ENCODE measurements around the gene BACH2. TPM values are rescaled to one million over a fixed set of nuclear protein-coding genes. Genes with fewer than 3 reads are reported as not detected.

The BACH2 gene
- total and polyA plus RNA-seq, 2 experiments from 2014 or later, result under 0.01 TPM; not detected in 1

GRCh38 chr6:90271831-90272230 lies 24.8 kb downstream of the BACH2 start:
- Histone ChIP-seq H3F3A (ENCODE audit: insufficient read depth) (no peaks in the 10 kb centered on the region), H3K27ac (no peak overlapping the region), H4K20me1 (ENCODE audit: insufficient read depth) (no peaks in the 10 kb centered on the region), H3K9me3 (ENCODE audit: low read depth) (peaks cover 3% of the 10 kb centered on the region), H3K79me2 (ENCODE audit: insufficient read depth) (no peaks in the 10 kb centered on the region), H3K36me3 (ENCODE audit: low read depth) (no peaks in the 10 kb centered on the region), H3K9ac (no peak overlapping the region), H3K27me3 (replicated peaks; ENCODE audit: insufficient read depth) (peaks cover 72% of the 10 kb centered on the region), H3K4me2 (ENCODE audit: unreplicated experiment) (no peak overlapping the region), H3K4me1 (ENCODE audit: insufficient read depth) (no peaks in the 10 kb centered on the region), H2AFZ (no peak overlapping the region), H3K4me3 (no peak overlapping the region), H3K9me2 (ENCODE audit: insufficient read depth) (no peaks in the 10 kb centered on the region)
- no peak for DNase-seq
- in situ Hi-C loops (cut with MboI), result no loop called here
- 67% methylated on average over 7 of the region's 7 CpGs for WGBS, 2 experiments (ENCODE audit: low coverage in 1 of 2, low lambda C conversion rate in 2 of 2, missing lambda C conversion rate in 2 of 2)
- TF ChIP-seq EZH2 (IDR thresholded peaks at IDR 0.05; ENCODE audit: insufficient read depth, poor library complexity, severe bottlenecking) (no peak), EZH2phosphoT487 (IDR thresholded peaks at IDR 0.05; ENCODE audit: insufficient read depth, low read depth) (no peak)

- H3K4me3 ChIP-seq, result no peak overlapping the region
- H3K36me3 ChIP-seq (ENCODE audit: low read depth), result no peaks in the 10 kb centered on the region
- WGBS, 2 experiments (ENCODE audit: low coverage in 1 of 2, low lambda C conversion rate in 2 of 2, missing lambda C conversion rate in 2 of 2), result 88 to 92% methylated on average over 1 of the region's 1 CpG
- no peak for DNase-seq
- peaks cover 3% of the 10 kb centered on the region for H3K9me3 ChIP-seq (ENCODE audit: low read depth)
- in situ Hi-C loops (cut with MboI), result no loop called here
- H3K9me2 ChIP-seq (ENCODE audit: insufficient read depth), result no peaks in the 10 kb centered on the region
- H3K27me3 ChIP-seq (replicated peaks; ENCODE audit: insufficient read depth), result peaks cover 87% of the 10 kb centered on the region
- no peak overlapping the region for H3K4me2 ChIP-seq (ENCODE audit: unreplicated experiment)
- no peak overlapping the region for H2AFZ ChIP-seq
- no peaks in the 10 kb centered on the region for H4K20me1 ChIP-seq (ENCODE audit: insufficient read depth)
- H3F3A ChIP-seq (ENCODE audit: insufficient read depth), result no peaks in the 10 kb centered on the region
- TF ChIP-seq EZH2phosphoT487 (IDR thresholded peaks at IDR 0.05; ENCODE audit: insufficient read depth, low read depth) (no peak), EZH2 (IDR thresholded peaks at IDR 0.05; ENCODE audit: insufficient read depth, poor library complexity, severe bottlenecking) (no peak)
- no peak overlapping the region for H3K27ac ChIP-seq
- no peaks in the 10 kb centered on the region for H3K79me2 ChIP-seq (ENCODE audit: insufficient read depth)
- H3K4me1 ChIP-seq (ENCODE audit: insufficient read depth), result no peaks in the 10 kb centered on the region
- no peak overlapping the region for H3K9ac ChIP-seq
These were observed 27.3 kb downstream of the BACH2 start for GRCh38 chr6:90269334-90269733.

- H3K9me2 ChIP-seq (ENCODE audit: insufficient read depth), result no peaks in the 10 kb centered on the region
- H3K9ac ChIP-seq, result no peak overlapping the region
- H3K27ac ChIP-seq, result no peak overlapping the region
- H3K27me3 ChIP-seq (replicated peaks; ENCODE audit: insufficient read depth), result peaks cover 85% of the 10 kb centered on the region
- 37 to 38% methylated on average over 3 of the region's 3 CpGs for WGBS, 2 experiments (ENCODE audit: low coverage in 1 of 2, low lambda C conversion rate in 2 of 2, missing lambda C conversion rate in 2 of 2)
- no peak overlapping the region for H2AFZ ChIP-seq
- H3K9me3 ChIP-seq (ENCODE audit: low read depth), result peaks cover 3% of the 10 kb centered on the region
- TF ChIP-seq EZH2 (IDR thresholded peaks at IDR 0.05; ENCODE audit: insufficient read depth, poor library complexity, severe bottlenecking) (no peak), EZH2phosphoT487 (IDR thresholded peaks at IDR 0.05; ENCODE audit: insufficient read depth, low read depth) (no peak)
- H3K4me1 ChIP-seq (ENCODE audit: insufficient read depth), result no peaks in the 10 kb centered on the region
- DNase-seq, result no peak
- no peaks in the 10 kb centered on the region for H3K79me2 ChIP-seq (ENCODE audit: insufficient read depth)
- in situ Hi-C loops (cut with MboI), result no loop called here
- H3F3A ChIP-seq (ENCODE audit: insufficient read depth), result no peaks in the 10 kb centered on the region
- H3K36me3 ChIP-seq (ENCODE audit: low read depth), result no peaks in the 10 kb centered on the region
- no peaks in the 10 kb centered on the region for H4K20me1 ChIP-seq (ENCODE audit: insufficient read depth)
- H3K4me2 ChIP-seq (ENCODE audit: unreplicated experiment), result no peak overlapping the region
- H3K4me3 ChIP-seq, result no peak overlapping the region
These were observed 28.5 kb downstream of the BACH2 start for GRCh38 chr6:90268178-90268577.

DNA sequence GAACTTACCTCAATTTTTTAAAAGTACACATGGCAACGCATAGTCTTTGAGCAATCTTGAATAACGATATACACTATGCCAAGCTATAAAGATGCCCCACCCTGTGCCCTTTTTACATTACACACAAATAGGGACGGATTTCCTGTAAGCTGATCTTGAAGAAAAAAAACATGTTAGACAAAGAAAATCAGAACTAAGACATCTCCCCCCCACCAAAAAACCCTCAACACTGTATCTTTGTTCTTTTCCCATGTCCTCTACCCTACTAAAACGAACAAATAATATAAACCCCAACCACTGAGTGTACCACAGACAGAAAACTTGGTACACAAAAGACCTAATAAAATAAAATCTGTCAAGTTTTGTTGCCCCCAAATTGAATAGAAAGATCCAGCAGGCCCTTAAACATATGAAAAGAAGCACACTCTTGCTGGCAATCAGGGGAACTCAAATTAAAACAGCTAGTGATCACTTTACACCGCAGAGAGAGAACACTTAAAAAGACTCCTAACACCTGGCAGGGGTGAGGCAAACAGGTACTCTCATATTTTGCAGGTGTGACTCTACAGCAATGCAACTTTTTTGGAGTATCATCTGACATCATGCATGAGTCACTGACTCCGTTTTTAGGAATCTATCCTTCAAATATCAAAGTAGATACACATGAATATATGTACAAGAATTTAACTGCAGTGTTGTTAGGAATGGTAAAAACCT lies 29.6 kb downstream of the BACH2 start:
- WGBS, 2 experiments (ENCODE audit: low coverage in 1 of 2, low lambda C conversion rate in 2 of 2, missing lambda C conversion rate in 2 of 2), result 73 to 77% methylated on average over 6 of the region's 6 CpGs
- no peak for DNase-seq

More for the DNA sequence above, 29.6 kb downstream of the BACH2 start:
- Histone ChIP-seq H3K27ac (no peak overlapping the region), H3K27me3 (replicated peaks; ENCODE audit: insufficient read depth) (peaks cover 85% of the 10 kb centered on the region), H3K36me3 (ENCODE audit: low read depth) (no peaks in the 10 kb centered on the region), H3F3A (ENCODE audit: insufficient read depth) (no peaks in the 10 kb centered on the region), H4K20me1 (ENCODE audit: insufficient read depth) (no peaks in the 10 kb centered on the region), H3K4me3 (no peak overlapping the region), H2AFZ (no peak overlapping the region), H3K79me2 (ENCODE audit: insufficient read depth) (no peaks in the 10 kb centered on the region), H3K9me2 (ENCODE audit: insufficient read depth) (no peaks in the 10 kb centered on the region), H3K4me2 (ENCODE audit: unreplicated experiment) (no peak overlapping the region), H3K9me3 (ENCODE audit: low read depth) (peaks cover 3% of the 10 kb centered on the region), H3K9ac (no peak overlapping the region), H3K4me1 (ENCODE audit: insufficient read depth) (no peaks in the 10 kb centered on the region)
- in situ Hi-C loops (cut with MboI), result no loop called here
- TF ChIP-seq EZH2 (IDR thresholded peaks at IDR 0.05; ENCODE audit: insufficient read depth, poor library complexity, severe bottlenecking), result no peak
- no peak for TF ChIP-seq EZH2phosphoT487 (IDR thresholded peaks at IDR 0.05; ENCODE audit: insufficient read depth, low read depth)

Measured in GM23248 (cell line).